PC-9 (cell line): Measurements from ENCODE around the gene SGCD. TPM values are rescaled to one million over a fixed set of nuclear protein-coding genes. Genes with fewer than 3 reads are reported as not detected.

ENCODE experiments used
- BruUV-seq: library from RNA; stranded (reverse); fragments of 400-500 nt; replicated peaks from 2 replicates; lab custom pipeline; 2021; lab: Mats Ljungman, UMichigan
- CTCF ChIA-PET: fragments of 300-600 bp; sonication (Branson Sonifier 250); formaldehyde crosslinking; loops from one replicate; lab custom pipeline; 2022; ENCODE audit warnings: antibody characterized with exemption; lab: Charles Lee
- POLR2A ChIA-PET: fragments of 300-600 bp; sonication (Branson Sonifier 250); formaldehyde crosslinking; loops from one replicate; lab custom pipeline; 2022; ENCODE audit warnings: antibody characterized with exemption; ENCODE audit not compliant: unreplicated experiment; lab: Charles Lee
- DNase-seq, 2 experiments: peaks; one replicate each; pipeline versions ENCODE4 v3.0.0 to v3.0.0-alpha.2; 2015 to 2022; ENCODE audit warnings: mixed read lengths in 1 of 2
- H2AFZ ChIP-seq: fragments of 200-600 bp; sonication (generic); 2 replicates; pipeline ENCODE4 v1.8.1; 2017; ENCODE audit warnings: antibody characterized with exemption
- H3F3A ChIP-seq: fragments of 200-600 bp; sonication (generic); 2 replicates; pipeline ENCODE4 v1.8.1; 2017; ENCODE audit warnings: antibody characterized with exemption, mild to moderate bottlenecking, low read depth; ENCODE audit not compliant: insufficient read depth
- H3K27ac ChIP-seq: fragments of 200-600 bp; sonication (generic); 2 replicates; pipeline ENCODE4 v1.6.1; 2016; ENCODE audit warnings: mixed run types
- H3K27me3 ChIP-seq: fragments of 200-600 bp; sonication (generic); 2 replicates; pipeline ENCODE4 v1.6.1; 2016; ENCODE audit warnings: low read depth, mixed run types; ENCODE audit not compliant: insufficient read depth
- H3K36me3 ChIP-seq: fragments of 200-600 bp; sonication (generic); 2 replicates; pipeline ENCODE4 v1.6.1; 2016; ENCODE audit warnings: low read depth, mixed run types
- H3K4me1 ChIP-seq: fragments of 200-600 bp; sonication (generic); replicated peaks from 2 replicates; pipeline ENCODE4 v1.6.1; 2016; ENCODE audit warnings: mixed run types; ENCODE audit not compliant: insufficient read depth
- H3K4me2 ChIP-seq: fragments of 200-600 bp; sonication (generic); 2 replicates; pipeline ENCODE4 v1.6.1; 2017; ENCODE audit warnings: mixed run types
- H3K4me3 ChIP-seq: fragments of 200-600 bp; sonication (generic); 2 replicates; pipeline ENCODE4 v1.6.1; 2016; ENCODE audit warnings: mixed run types
- H3K79me2 ChIP-seq: fragments of 200-600 bp; sonication (generic); 2 replicates; pipeline ENCODE4 v1.6.1; 2017; ENCODE audit warnings: low read depth, mixed run types
- H3K9me2 ChIP-seq: fragments of 200-600 bp; sonication (generic); 2 replicates; pipeline ENCODE4 v1.8.1; 2017; ENCODE audit warnings: mild to moderate bottlenecking; ENCODE audit not compliant: insufficient read depth
- H3K9me3 ChIP-seq: fragments of 200-600 bp; sonication (generic); 2 replicates; pipeline ENCODE4 v1.8.1; 2016; ENCODE audit warnings: low read depth; ENCODE audit not compliant: insufficient read depth
- H4K20me1 ChIP-seq: fragments of 200-600 bp; sonication (generic); 2 replicates; pipeline ENCODE4 v1.8.1; 2017; ENCODE audit not compliant: insufficient read depth
- EZH2 ChIP-seq: fragments of 200-600 bp; sonication (generic); IDR thresholded peaks from 2 replicates; pipeline ENCODE4 v1.8.0; 2017; ENCODE audit warnings: antibody characterized with exemption, low read depth
- intact Hi-C: fragments of 100-400 bp; cut with micrococcal nuclease; formaldehyde crosslinking; loops from one replicate; pipeline ENCODE4 v1.10.0; 2022; ENCODE audit not compliant: unreplicated experiment
- total RNA-seq: library from RNA; stranded (reverse); gene quantifications from 2 replicates; pipeline ENCODE4 v1.2.3, GENCODE V29; 2021
- TF ChIP-seq, protein P1 (sequence below): fragments of 200-600 bp; sonication (generic); conservative IDR thresholded peaks from 2 replicates; pipeline ENCODE4 v1.6.1; 2017; ENCODE audit warnings: mixed run types, antibody characterized with exemption, mild to moderate bottlenecking, moderate library complexity

Gene SGCD
- total RNA-seq, 1 experiment from 2014 or later = not detected

DNA sequence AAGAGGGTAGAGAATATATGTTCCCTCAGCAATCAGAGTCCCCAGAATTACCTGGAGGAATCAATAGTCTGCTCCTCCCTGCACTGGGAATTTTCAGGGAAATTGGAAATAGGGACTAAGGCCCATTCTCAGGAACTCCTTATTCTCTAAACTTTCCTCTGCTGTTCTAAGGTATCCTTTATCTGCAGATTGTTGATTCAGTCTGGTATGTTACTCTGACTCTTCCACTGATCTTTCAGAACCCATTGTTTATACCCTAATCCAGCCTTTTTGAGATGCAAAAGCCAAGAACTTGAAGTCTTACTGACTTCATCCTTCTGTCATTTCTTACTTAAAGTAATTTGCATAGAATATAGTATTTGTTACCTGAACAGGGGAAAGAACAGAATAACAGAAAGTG lies 379.7 kb downstream of the SGCD start:
- Histone ChIP-seq H3K27ac (no peak overlapping the region), H3K4me3 (no peak overlapping the region), H3K79me2 (no peaks in the 10 kb centered on the region), H3K36me3 (no peaks in the 10 kb centered on the region), H3K4me1 (no peaks in the 10 kb centered on the region), H4K20me1 (no peaks in the 10 kb centered on the region), H3K27me3 (no peaks in the 10 kb centered on the region), H3F3A (no peaks in the 10 kb centered on the region), H3K9me2 (no peaks in the 10 kb centered on the region), H3K9me3 (no peaks in the 10 kb centered on the region), H3K4me2 (no peak overlapping the region), H2AFZ (no peak overlapping the region)
- BruUV-seq = no TSS peak
- POLR2A ChIA-PET = no interaction called here
- TF ChIP-seq, protein P1, sequence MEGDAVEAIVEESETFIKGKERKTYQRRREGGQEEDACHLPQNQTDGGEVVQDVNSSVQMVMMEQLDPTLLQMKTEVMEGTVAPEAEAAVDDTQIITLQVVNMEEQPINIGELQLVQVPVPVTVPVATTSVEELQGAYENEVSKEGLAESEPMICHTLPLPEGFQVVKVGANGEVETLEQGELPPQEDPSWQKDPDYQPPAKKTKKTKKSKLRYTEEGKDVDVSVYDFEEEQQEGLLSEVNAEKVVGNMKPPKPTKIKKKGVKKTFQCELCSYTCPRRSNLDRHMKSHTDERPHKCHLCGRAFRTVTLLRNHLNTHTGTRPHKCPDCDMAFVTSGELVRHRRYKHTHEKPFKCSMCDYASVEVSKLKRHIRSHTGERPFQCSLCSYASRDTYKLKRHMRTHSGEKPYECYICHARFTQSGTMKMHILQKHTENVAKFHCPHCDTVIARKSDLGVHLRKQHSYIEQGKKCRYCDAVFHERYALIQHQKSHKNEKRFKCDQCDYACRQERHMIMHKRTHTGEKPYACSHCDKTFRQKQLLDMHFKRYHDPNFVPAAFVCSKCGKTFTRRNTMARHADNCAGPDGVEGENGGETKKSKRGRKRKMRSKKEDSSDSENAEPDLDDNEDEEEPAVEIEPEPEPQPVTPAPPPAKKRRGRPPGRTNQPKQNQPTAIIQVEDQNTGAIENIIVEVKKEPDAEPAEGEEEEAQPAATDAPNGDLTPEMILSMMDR = no peak
- TF ChIP-seq EZH2 = no peak
- CTCF ChIA-PET = no interaction called here
- intact Hi-C loops = no loop called here
- no peak for DNase-seq

- BruUV-seq = no TSS peak
- Histone ChIP-seq H3K27me3 (no peaks in the 10 kb centered on the region), H3K9me3 (no peaks in the 10 kb centered on the region), H3K36me3 (no peaks in the 10 kb centered on the region), H3K4me2 (no peak overlapping the region), H3K9me2 (no peaks in the 10 kb centered on the region), H2AFZ (no peak overlapping the region), H3K27ac (no peak overlapping the region), H3K79me2 (no peaks in the 10 kb centered on the region), H3F3A (no peaks in the 10 kb centered on the region), H4K20me1 (no peaks in the 10 kb centered on the region), H3K4me1 (no peaks in the 10 kb centered on the region), H3K4me3 (no peak overlapping the region)
- no peak for DNase-seq
- CTCF ChIA-PET = no interaction called here
- TF ChIP-seq, protein P1 = no peak
- no peak for TF ChIP-seq EZH2
- intact Hi-C loops = no loop called here
- POLR2A ChIA-PET = no interaction called here
Observed at GRCh38 chr5:156707750-156708149, 380.8 kb downstream of the SGCD start.

DNA sequence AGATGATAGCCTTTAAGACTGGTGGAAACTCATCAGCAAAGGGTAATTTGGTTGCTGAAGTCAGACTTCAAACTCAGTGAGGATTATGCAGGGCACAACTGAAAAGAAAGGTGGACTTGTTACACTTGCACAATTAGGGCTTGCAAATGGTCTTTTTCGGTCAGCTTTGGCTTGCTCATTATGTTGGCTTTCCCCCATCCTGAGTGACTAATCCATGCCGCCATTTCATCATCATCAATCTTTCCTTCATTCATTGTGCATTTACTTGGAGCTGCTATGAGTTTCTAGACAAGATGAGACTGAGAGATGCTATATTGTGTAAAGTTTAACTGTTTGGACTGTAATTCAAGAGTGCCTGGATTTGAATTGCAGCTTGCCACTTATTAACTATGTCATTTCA lies 388.3 kb downstream of the SGCD start:
- no peaks in the 10 kb centered on the region for H3F3A ChIP-seq
- TF ChIP-seq EZH2 = no peak
- no peaks in the 10 kb centered on the region for H3K27me3 ChIP-seq
- no peaks in the 10 kb centered on the region for H4K20me1 ChIP-seq
- no peaks in the 10 kb centered on the region for H3K79me2 ChIP-seq
- H3K36me3 ChIP-seq = no peaks in the 10 kb centered on the region
- no TSS peak for BruUV-seq
- H3K4me1 ChIP-seq = no peaks in the 10 kb centered on the region
- POLR2A ChIA-PET = no interaction called here
- H3K27ac ChIP-seq = no peak overlapping the region
- CTCF ChIA-PET = no interaction called here
- no peak overlapping the region for H2AFZ ChIP-seq
- DNase-seq = no peak
- intact Hi-C loops = no loop called here
- no peak overlapping the region for H3K4me2 ChIP-seq
- no peaks in the 10 kb centered on the region for H3K9me3 ChIP-seq
- H3K4me3 ChIP-seq = no peak overlapping the region
- no peaks in the 10 kb centered on the region for H3K9me2 ChIP-seq

DNA sequence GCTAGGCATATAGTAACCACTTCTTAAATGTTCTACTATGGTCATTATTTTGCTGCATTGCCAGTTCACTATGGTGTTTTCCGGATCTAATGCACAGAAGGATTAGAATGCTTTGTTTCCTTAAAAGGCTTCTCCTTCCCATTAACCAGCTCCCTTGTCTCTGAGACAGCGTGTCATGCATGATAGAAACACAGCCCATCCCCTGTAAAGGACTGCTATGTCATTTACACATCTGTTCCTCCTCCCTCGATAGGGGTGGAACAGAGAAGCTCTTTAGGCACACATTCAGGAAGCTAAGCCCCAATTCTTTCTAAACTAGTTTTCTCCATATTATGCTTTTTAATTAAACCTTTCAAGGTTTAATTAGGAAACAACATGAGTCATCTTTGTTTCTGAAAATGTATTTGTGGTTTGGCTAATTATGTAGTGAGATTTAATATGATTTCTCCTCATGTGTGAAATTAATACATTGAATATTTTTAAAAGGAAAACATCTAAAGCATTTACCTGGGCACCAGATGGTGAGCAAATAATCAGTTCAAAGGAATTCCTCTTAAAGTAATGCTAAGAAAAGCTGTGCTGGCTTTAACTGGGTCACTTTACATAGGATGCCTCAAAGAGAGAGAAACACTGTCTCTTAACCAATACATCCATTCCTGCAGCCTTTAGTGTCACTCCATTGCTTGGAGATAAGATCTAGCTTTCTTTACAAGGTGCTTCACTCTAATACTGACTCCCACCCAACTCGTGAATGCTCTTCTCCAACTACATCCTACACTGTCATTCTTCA lies 389.8 kb downstream of the SGCD start:
- H2AFZ ChIP-seq = no peak overlapping the region
- no peaks in the 10 kb centered on the region for H3K9me3 ChIP-seq
- H4K20me1 ChIP-seq = no peaks in the 10 kb centered on the region
- no peaks in the 10 kb centered on the region for H3F3A ChIP-seq
- H3K4me3 ChIP-seq = no peak overlapping the region
- no peak overlapping the region for H3K4me2 ChIP-seq
- H3K9me2 ChIP-seq = no peaks in the 10 kb centered on the region
- H3K27ac ChIP-seq = no peak overlapping the region
- CTCF ChIA-PET = no interaction called here
- H3K79me2 ChIP-seq = no peaks in the 10 kb centered on the region
- no TSS peak for BruUV-seq
- TF ChIP-seq, protein P1 = no peak
- TF ChIP-seq EZH2 = no peak
- intact Hi-C loops = no loop called here
- H3K4me1 ChIP-seq = no peaks in the 10 kb centered on the region
- POLR2A ChIA-PET = no interaction called here
- DNase-seq = no peak
- no peaks in the 10 kb centered on the region for H3K27me3 ChIP-seq
- no peaks in the 10 kb centered on the region for H3K36me3 ChIP-seq
